Activated CD4-positive, alpha-beta memory T cell treated with anti-CD3 and anti-CD28 coated beads for 36 hours (primary cell): ENCODE results near the gene UPB1. TPM values are rescaled to one million over a fixed set of nuclear protein-coding genes. Genes with fewer than 3 reads are reported as not detected.

Experiments used
- CTCF ChIA-PET: fragments of 350-600 bp; sonication (Branson Sonifier 250); formaldehyde crosslinking; loops from one replicate; lab custom pipeline; 2021; ENCODE audit warnings: antibody characterized with exemption, inconsistent platforms; lab: Charles Lee
- POLR2A ChIA-PET: fragments of 350-600 bp; sonication (Branson Sonifier 250); formaldehyde crosslinking; loops from one replicate; lab custom pipeline; 2021; ENCODE audit warnings: antibody characterized with exemption; lab: Charles Lee
- DNase-seq: peaks from one replicate; pipeline ENCODE4 v3.0.0-alpha.2; 2020
- H3K27ac Mint-ChIP-seq: one replicate; pipeline ENCODE4 v1.8.0; 2021; ENCODE audit warnings: mixed read lengths
- H3K27me3 Mint-ChIP-seq: one replicate; pipeline ENCODE4 v1.8.0; 2021; ENCODE audit warnings: mixed read lengths
- H3K36me3 Mint-ChIP-seq: one replicate; pipeline ENCODE4 v1.8.0; 2021; ENCODE audit warnings: mixed read lengths
- H3K4me1 Mint-ChIP-seq: one replicate; pipeline ENCODE4 v1.8.0; 2021; ENCODE audit warnings: low read depth, mixed read lengths
- H3K4me3 Mint-ChIP-seq: one replicate; pipeline ENCODE4 v1.8.0; 2021; ENCODE audit warnings: mild to moderate bottlenecking, mixed read lengths
- H3K9me3 Mint-ChIP-seq: one replicate; pipeline ENCODE4 v1.8.0; 2021; ENCODE audit warnings: mixed read lengths
- intact Hi-C: fragments of 100-400 bp; cut with micrococcal nuclease; formaldehyde crosslinking; loops from one replicate; pipeline ENCODE4 v1.15.1; 2023
- total RNA-seq, 2 experiments: library from RNA; stranded (reverse); gene quantifications; one replicate each; pipeline ENCODE4 v1.2.3, GENCODE V29; 2021

UPB1 gene
- total RNA-seq, 2 experiments from 2014 or later = 0.19 to 0.31 TPM

DNA sequence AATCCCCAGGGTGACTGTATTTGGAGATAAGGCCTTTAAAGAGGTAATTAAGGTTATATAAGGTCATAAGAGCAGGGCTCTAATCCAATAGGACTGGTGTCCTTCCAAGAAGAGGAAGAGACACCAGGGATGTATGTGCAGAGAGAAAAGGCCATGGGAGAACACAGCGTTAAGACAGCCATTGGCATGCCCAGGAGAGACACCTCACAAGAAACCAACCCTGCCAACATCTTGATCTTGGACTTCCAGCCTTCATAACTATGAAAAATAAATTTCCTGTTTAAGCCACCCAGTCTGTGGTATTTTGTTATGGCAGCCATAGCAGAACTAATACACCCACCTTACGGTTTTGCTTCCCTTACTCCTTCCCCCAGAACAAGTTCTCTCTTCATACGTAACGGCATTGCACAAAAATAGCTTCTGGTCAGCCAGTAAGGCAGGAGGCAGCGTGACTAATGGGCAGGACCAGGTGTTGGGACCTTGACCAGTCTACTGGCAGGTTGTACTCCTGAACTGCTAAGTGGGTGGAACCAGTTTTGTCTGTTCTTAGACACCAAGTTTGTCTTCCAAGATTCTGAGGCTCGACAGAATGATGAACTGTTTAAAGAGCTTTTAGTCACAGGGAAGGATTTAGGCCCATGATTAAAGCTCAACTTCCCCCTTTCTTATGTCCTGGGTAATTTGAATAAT lies 31.9 kb upstream of the UPB1 start:
- no peaks in the 10 kb centered on the region for H3K9me3 Mint-ChIP-seq
- no peaks in the 10 kb centered on the region for H3K27me3 Mint-ChIP-seq
- no peak overlapping the region for H3K4me3 Mint-ChIP-seq
- DNase-seq = no peak
- peaks cover 13% of the 10 kb centered on the region for H3K4me1 Mint-ChIP-seq
- no peak overlapping the region for H3K27ac Mint-ChIP-seq
- ChIA-PET POLR2A (interaction anchor here (1.4 kb wide), 1 partner anchor 23 kb away, joined by 4 read pairs; no protein-coding TSS in a partner anchor), CTCF (interaction anchor here (0.8 kb wide), 1 partner anchor 39 kb away, joined by 4 read pairs; no protein-coding TSS in a partner anchor)
- intact Hi-C loops = no loop called here
- no peaks in the 10 kb centered on the region for H3K36me3 Mint-ChIP-seq

GRCh38 chr22:24465566-24465965 lies 29.6 kb upstream of the UPB1 start:
- H3K4me3 Mint-ChIP-seq = no peak overlapping the region
- H3K9me3 Mint-ChIP-seq = no peaks in the 10 kb centered on the region
- H3K27ac Mint-ChIP-seq = no peak overlapping the region
- H3K27me3 Mint-ChIP-seq = no peaks in the 10 kb centered on the region
- H3K36me3 Mint-ChIP-seq = no peaks in the 10 kb centered on the region
- H3K4me1 Mint-ChIP-seq = peaks cover 10% of the 10 kb centered on the region
- POLR2A ChIA-PET = no interaction called here
- no peak for DNase-seq
- intact Hi-C loops = no loop called here
- CTCF ChIA-PET = no interaction called here

DNA sequence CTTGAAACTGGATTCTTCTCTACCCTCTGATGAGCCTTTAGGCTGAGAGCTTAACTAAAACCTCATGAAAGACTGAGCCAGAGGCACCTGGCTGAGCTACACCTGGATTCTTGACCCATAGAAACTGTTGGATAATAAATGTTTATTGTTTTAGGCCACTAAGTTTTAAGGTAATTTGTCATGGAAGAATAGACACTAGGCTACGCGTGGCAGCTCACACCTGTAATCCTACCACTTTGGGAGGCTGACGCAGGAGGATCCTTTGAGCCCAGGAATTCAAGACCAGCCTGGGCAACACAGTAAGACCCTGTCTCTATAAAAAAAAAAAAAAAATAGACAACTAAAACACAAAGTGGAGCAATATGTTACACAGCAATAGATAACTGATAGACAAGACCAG lies 29.2 kb upstream of the UPB1 start:
- no peak for DNase-seq
- Mint-ChIP-seq H3K4me1 (peaks cover 6% of the 10 kb centered on the region), H3K9me3 (no peaks in the 10 kb centered on the region), H3K36me3 (no peaks in the 10 kb centered on the region), H3K27ac (no peak overlapping the region), H3K27me3 (no peaks in the 10 kb centered on the region), H3K4me3 (no peak overlapping the region)
- ChIA-PET CTCF (no interaction called here), POLR2A (no interaction called here)
- intact Hi-C loops = no loop called here

GRCh38 chr22:24466716-24467328 lies 28.3 kb upstream of the UPB1 start:
- intact Hi-C loops = no loop called here
- CTCF ChIA-PET = no interaction called here
- POLR2A ChIA-PET = no interaction called here
- H3K4me1 Mint-ChIP-seq = peaks cover 6% of the 10 kb centered on the region
- H3K4me3 Mint-ChIP-seq = no peak overlapping the region
- H3K27me3 Mint-ChIP-seq = no peaks in the 10 kb centered on the region
- H3K36me3 Mint-ChIP-seq = no peaks in the 10 kb centered on the region
- no peak for DNase-seq
- H3K9me3 Mint-ChIP-seq = no peaks in the 10 kb centered on the region
- H3K27ac Mint-ChIP-seq = no peak overlapping the region

GRCh38 chr22:24467340-24467739 lies 27.8 kb upstream of the UPB1 start:
- CTCF ChIA-PET = interaction anchor here (0.6 kb wide), 1 partner anchor 225 kb away, joined by 3 read pairs; no protein-coding TSS in a partner anchor
- intact Hi-C loops = no loop called here

GRCh38 chr22:24471570-24471969 lies 23.6 kb upstream of the UPB1 start:
- Mint-ChIP-seq H3K27me3 (no peaks in the 10 kb centered on the region), H3K9me3 (peaks cover 4% of the 10 kb centered on the region), H3K27ac (no peak overlapping the region), H3K4me1 (no peaks in the 10 kb centered on the region), H3K4me3 (no peak overlapping the region), H3K36me3 (no peaks in the 10 kb centered on the region)
- intact Hi-C loops = no loop called here
- ChIA-PET CTCF (interaction anchor here (1.5 kb wide), 1 partner anchor 11 kb away, joined by 3 read pairs; no protein-coding TSS in a partner anchor), POLR2A (no interaction called here)
- DNase-seq = no peak

More at GRCh38 chr22:24467340-24467739, 27.8 kb upstream of the UPB1 start:
- Mint-ChIP-seq H3K4me1 (peaks cover 6% of the 10 kb centered on the region), H3K36me3 (no peaks in the 10 kb centered on the region), H3K9me3 (no peaks in the 10 kb centered on the region), H3K27ac (no peak overlapping the region), H3K27me3 (no peaks in the 10 kb centered on the region), H3K4me3 (no peak overlapping the region)
- no peak for DNase-seq
- POLR2A ChIA-PET = no interaction called here

GRCh38 chr22:24473284-24473683 lies 21.8 kb upstream of the UPB1 start:
- intact Hi-C loops = no loop called here
- Mint-ChIP-seq H3K9me3 (peaks cover 4% of the 10 kb centered on the region), H3K36me3 (no peaks in the 10 kb centered on the region), H3K4me1 (no peaks in the 10 kb centered on the region), H3K27ac (no peak overlapping the region), H3K4me3 (no peak overlapping the region), H3K27me3 (no peaks in the 10 kb centered on the region)
- POLR2A ChIA-PET = no interaction called here
- CTCF ChIA-PET = no interaction called here
- DNase-seq = no peak

GRCh38 chr22:24474221-24474620 lies 20.9 kb upstream of the UPB1 start:
- H3K4me1 Mint-ChIP-seq = no peaks in the 10 kb centered on the region
- peaks cover 4% of the 10 kb centered on the region for H3K9me3 Mint-ChIP-seq
- no peak overlapping the region for H3K4me3 Mint-ChIP-seq
- intact Hi-C loops = no loop called here
- POLR2A ChIA-PET = no interaction called here
- H3K27ac Mint-ChIP-seq = no peak overlapping the region
- CTCF ChIA-PET = no interaction called here
- DNase-seq = no peak
- H3K36me3 Mint-ChIP-seq = no peaks in the 10 kb centered on the region
- H3K27me3 Mint-ChIP-seq = no peaks in the 10 kb centered on the region

- Mint-ChIP-seq H3K36me3 (no peaks in the 10 kb centered on the region), H3K27ac (no peak overlapping the region), H3K4me3 (no peak overlapping the region), H3K9me3 (peaks cover 4% of the 10 kb centered on the region), H3K27me3 (no peaks in the 10 kb centered on the region), H3K4me1 (no peaks in the 10 kb centered on the region)
- ChIA-PET CTCF (no interaction called here), POLR2A (no interaction called here)
- intact Hi-C loops = no loop called here
- DNase-seq = no peak
Observed at GRCh38 chr22:24474649-24475255, 20.4 kb upstream of the UPB1 start.

DNA sequence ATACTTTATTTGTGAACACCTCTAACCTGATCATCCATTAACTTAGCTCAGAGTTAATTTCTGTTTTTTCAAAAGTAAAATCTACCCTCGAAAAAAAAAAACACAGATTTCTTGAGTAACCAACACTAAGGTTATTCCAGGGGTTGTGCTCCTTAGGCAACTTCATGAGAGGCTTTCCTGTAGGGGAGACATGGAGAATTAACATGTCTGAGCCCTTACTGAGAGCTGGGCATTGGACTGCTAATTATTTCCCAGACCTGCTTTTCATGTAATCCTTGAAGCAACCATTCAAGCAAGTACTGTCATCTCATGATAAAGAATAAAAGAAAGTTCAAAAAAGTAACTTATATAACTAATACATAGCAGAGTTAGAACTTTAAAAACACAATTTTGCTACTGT lies 13.5 kb upstream of the UPB1 start:
- H3K4me1 Mint-ChIP-seq = peaks cover 17% of the 10 kb centered on the region
- H3K27ac Mint-ChIP-seq = no peak overlapping the region
- ChIA-PET POLR2A (no interaction called here), CTCF (no interaction called here)
- no peaks in the 10 kb centered on the region for H3K27me3 Mint-ChIP-seq
- intact Hi-C loops = no loop called here
- H3K9me3 Mint-ChIP-seq = no peaks in the 10 kb centered on the region
- no peaks in the 10 kb centered on the region for H3K36me3 Mint-ChIP-seq
- no peak for DNase-seq
- no peak overlapping the region for H3K4me3 Mint-ChIP-seq

DNA sequence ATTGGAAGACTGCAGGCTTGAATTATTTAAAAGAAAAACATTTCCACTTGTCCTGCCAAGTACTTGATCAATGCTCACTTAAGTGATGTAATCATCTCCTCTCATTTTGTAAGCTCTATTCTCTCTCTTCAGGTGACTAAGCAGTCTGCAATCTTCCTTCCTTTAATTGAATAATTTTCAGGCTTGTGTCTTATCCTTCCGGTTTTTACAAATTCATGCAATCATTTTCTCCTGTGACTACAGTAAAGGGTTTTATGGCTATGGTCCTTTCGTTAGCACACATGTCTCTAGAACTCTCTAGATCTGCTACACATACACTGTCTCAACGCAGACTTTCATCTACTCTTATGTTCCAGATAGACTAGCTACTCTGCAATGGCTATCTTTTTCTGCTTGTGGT lies 12.6 kb upstream of the UPB1 start:
- H3K36me3 Mint-ChIP-seq = no peaks in the 10 kb centered on the region
- H3K27me3 Mint-ChIP-seq = no peaks in the 10 kb centered on the region
- CTCF ChIA-PET = interaction anchor here (0.8 to 1.9 kb wide), 3 partner anchors 48 to 156 kb away, joined by 3 to 5 read pairs (median 3); no protein-coding TSS in a partner anchor
- POLR2A ChIA-PET = no interaction called here
- H3K4me3 Mint-ChIP-seq = no peak overlapping the region
- H3K9me3 Mint-ChIP-seq = no peaks in the 10 kb centered on the region
- DNase-seq = no peak
- intact Hi-C loops = no loop called here
- no peak overlapping the region for H3K27ac Mint-ChIP-seq
- peaks cover 25% of the 10 kb centered on the region for H3K4me1 Mint-ChIP-seq

DNA sequence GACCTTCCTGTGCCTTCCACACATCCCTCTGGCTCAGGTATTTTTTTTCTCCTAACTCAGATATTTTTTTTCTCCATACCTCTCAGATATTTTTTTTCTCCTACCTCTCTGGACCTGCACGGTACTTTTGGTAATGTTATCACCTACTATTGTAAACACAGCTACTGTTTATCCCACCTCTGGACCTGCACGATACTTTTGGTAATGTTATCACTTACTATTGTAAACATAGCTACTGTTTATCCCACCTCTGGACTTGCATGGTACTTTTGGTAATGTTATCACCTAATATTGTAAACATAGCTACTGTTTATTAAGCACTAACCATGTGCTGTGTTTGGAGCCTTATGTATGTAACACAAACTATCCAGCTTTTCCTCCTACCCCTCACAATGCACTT lies 12.1 kb upstream of the UPB1 start:
- Mint-ChIP-seq H3K4me1 (peaks cover 25% of the 10 kb centered on the region), H3K9me3 (no peaks in the 10 kb centered on the region), H3K4me3 (no peak overlapping the region), H3K27me3 (no peaks in the 10 kb centered on the region), H3K27ac (no peak overlapping the region), H3K36me3 (no peaks in the 10 kb centered on the region)
- DNase-seq = no peak
- ChIA-PET POLR2A (no interaction called here), CTCF (interaction anchor here (0.8 to 1.9 kb wide), 4 partner anchors 20 to 157 kb away, joined by 3 to 5 read pairs (median 4); no protein-coding TSS in a partner anchor)
- intact Hi-C loops = no loop called here
